ENCODE measurements around the gene IFITM1. TPM values are rescaled to one million over a fixed set of nuclear protein-coding genes. Genes with fewer than 3 reads are reported as not detected.

Gene IFITM1
- polyA plus RNA-seq, 3 donors, result 26.0 to 49.5 (median 36.3) TPM

GRCh38 chr11:325796-326591 is 12.2 kb downstream of the IFITM1 start:
- H3K27ac ChIP-seq (ENCODE audit: low read depth in 1 of 2, low read length in 2 of 2), result peak overlapping the region; percentile 90 to 96
- H3K4me3 ChIP-seq (replicated peaks in 1 of 3; ENCODE audit: low read depth in 2 of 3, low read length in 3 of 3), result peak overlapping the region in 2 of 3 experiments; percentile 9 to 58
- Mint-ChIP-seq H3K27me3 (ENCODE audit: low read depth in 3 of 3) (peaks cover 1 to 9% (median 6%) of the 10 kb centered on the region in 3 donors), H3K4me3 (peak overlapping the region; percentile 70 to 81), H3K4me1 (peaks cover 46% of the 10 kb centered on the region), H3K9me3 (peaks cover 0 to 3% (median 1%) of the 10 kb centered on the region in 7 donors), H3K36me3 (no peaks in the 10 kb centered on the region), H3K27ac (peak overlapping the region; percentile 94 to 98 (median 97))
- no peaks in the 10 kb centered on the region for H3K79me2 ChIP-seq (ENCODE audit: insufficient read depth, low read length)
- peak in 1 of 3 donors; percentile 31 for DNase-seq
- H3K4me2 ChIP-seq (replicated peaks; ENCODE audit: extremely low read depth, low read length, poor library complexity, severe bottlenecking), result peak overlapping the region; percentile 65
- WGBS (ENCODE audit: insufficient coverage), result 79% methylated on average over 26 of the region's 30 CpGs
- H3K36me3 ChIP-seq (replicated peaks in 1 of 2; ENCODE audit: control insufficient read depth in 1 of 2, insufficient read depth in 2 of 2, low read length in 2 of 2), result no peaks in the 10 kb centered on the region
- no peak for TF ChIP-seq CTCF (IDR thresholded peaks at IDR 0.05)
- intact Hi-C loops (cut with micrococcal nuclease), result no loop called here
- peaks cover 30 to 51% of the 10 kb centered on the region in 2 donors for H3K4me1 ChIP-seq (ENCODE audit: control insufficient read depth in 1 of 2, insufficient read depth in 2 of 2, low read length in 2 of 2)
- H3K9me3 ChIP-seq (replicated peaks in 1 of 2; ENCODE audit: control insufficient read depth in 1 of 2, insufficient read depth in 1 of 2, low read length in 2 of 2), result peaks cover 0 to 2% of the 10 kb centered on the region in 2 donors
- peak overlapping the region; percentile 90 for H2AFZ ChIP-seq (ENCODE audit: insufficient read depth, low read depth, low read length, poor library complexity, severe bottlenecking)
- H3K9ac ChIP-seq (ENCODE audit: insufficient read depth, low read length, poor library complexity, severe bottlenecking), result peak overlapping the region; percentile 60
- no peaks in the 10 kb centered on the region for H4K20me1 ChIP-seq (ENCODE audit: insufficient read depth, low read length)
- H3K27me3 ChIP-seq (ENCODE audit: control insufficient read depth in 2 of 2, insufficient read depth in 2 of 2, low read length in 2 of 2), result no peaks in the 10 kb centered on the region

- H3K4me3 Mint-ChIP-seq, result peak overlapping the region; percentile 70 to 81
- Histone ChIP-seq H3K9ac (ENCODE audit: insufficient read depth, low read length, poor library complexity, severe bottlenecking) (peak overlapping the region; percentile 60), H3K27ac (ENCODE audit: low read depth in 1 of 2, low read length in 2 of 2) (peak overlapping the region; percentile 90 to 96), H3K4me3 (replicated peaks in 1 of 3; ENCODE audit: low read depth in 2 of 3, low read length in 3 of 3) (peak overlapping the region in 2 of 3 experiments; percentile 9 to 58), H3K79me2 (ENCODE audit: insufficient read depth, low read length) (no peaks in the 10 kb centered on the region), H3K9me3 (replicated peaks in 1 of 2; ENCODE audit: control insufficient read depth in 1 of 2, insufficient read depth in 1 of 2, low read length in 2 of 2) (peaks cover 4 to 8% of the 10 kb centered on the region in 2 donors), H3K27me3 (ENCODE audit: control insufficient read depth in 2 of 2, insufficient read depth in 2 of 2, low read length in 2 of 2) (no peaks in the 10 kb centered on the region), H2AFZ (ENCODE audit: insufficient read depth, low read depth, low read length, poor library complexity, severe bottlenecking) (peak overlapping the region; percentile 90), H3K36me3 (replicated peaks in 1 of 2; ENCODE audit: control insufficient read depth in 1 of 2, insufficient read depth in 2 of 2, low read length in 2 of 2) (no peaks in the 10 kb centered on the region), H4K20me1 (ENCODE audit: insufficient read depth, low read length) (no peaks in the 10 kb centered on the region), H3K4me2 (replicated peaks; ENCODE audit: extremely low read depth, low read length, poor library complexity, severe bottlenecking) (peak overlapping the region; percentile 65), H3K4me1 (ENCODE audit: control insufficient read depth in 1 of 2, insufficient read depth in 2 of 2, low read length in 2 of 2) (peaks cover 28 to 49% of the 10 kb centered on the region in 2 donors)
- peaks cover 1 to 11% (median 6%) of the 10 kb centered on the region in 3 donors for H3K27me3 Mint-ChIP-seq (ENCODE audit: low read depth in 3 of 3)
- TF ChIP-seq CTCF (IDR thresholded peaks at IDR 0.05), result no peak
- H3K27ac Mint-ChIP-seq, result peak overlapping the region; percentile 94 to 98 (median 97)
- peaks cover 47% of the 10 kb centered on the region for H3K4me1 Mint-ChIP-seq
- H3K9me3 Mint-ChIP-seq, result peaks cover 4 to 8% (median 6%) of the 10 kb centered on the region in 7 donors
- no peaks in the 10 kb centered on the region for H3K36me3 Mint-ChIP-seq
- peak in 1 of 3 donors; percentile 15 for DNase-seq
- WGBS (ENCODE audit: insufficient coverage), result 11% methylated on average over 6 of the region's 6 CpGs
- intact Hi-C loops (cut with micrococcal nuclease), result no loop called here
These were observed 12.7 kb downstream of the IFITM1 start for GRCh38 chr11:326592-326841.
